ENCODE data around the gene PHF21A.
"Not testable (repeated sequence)": the region's sequence is repeated elsewhere in the genome, so short reads cannot be mapped to it uniquely, and the experiment has no call there.

PHF21A gene

DNA sequence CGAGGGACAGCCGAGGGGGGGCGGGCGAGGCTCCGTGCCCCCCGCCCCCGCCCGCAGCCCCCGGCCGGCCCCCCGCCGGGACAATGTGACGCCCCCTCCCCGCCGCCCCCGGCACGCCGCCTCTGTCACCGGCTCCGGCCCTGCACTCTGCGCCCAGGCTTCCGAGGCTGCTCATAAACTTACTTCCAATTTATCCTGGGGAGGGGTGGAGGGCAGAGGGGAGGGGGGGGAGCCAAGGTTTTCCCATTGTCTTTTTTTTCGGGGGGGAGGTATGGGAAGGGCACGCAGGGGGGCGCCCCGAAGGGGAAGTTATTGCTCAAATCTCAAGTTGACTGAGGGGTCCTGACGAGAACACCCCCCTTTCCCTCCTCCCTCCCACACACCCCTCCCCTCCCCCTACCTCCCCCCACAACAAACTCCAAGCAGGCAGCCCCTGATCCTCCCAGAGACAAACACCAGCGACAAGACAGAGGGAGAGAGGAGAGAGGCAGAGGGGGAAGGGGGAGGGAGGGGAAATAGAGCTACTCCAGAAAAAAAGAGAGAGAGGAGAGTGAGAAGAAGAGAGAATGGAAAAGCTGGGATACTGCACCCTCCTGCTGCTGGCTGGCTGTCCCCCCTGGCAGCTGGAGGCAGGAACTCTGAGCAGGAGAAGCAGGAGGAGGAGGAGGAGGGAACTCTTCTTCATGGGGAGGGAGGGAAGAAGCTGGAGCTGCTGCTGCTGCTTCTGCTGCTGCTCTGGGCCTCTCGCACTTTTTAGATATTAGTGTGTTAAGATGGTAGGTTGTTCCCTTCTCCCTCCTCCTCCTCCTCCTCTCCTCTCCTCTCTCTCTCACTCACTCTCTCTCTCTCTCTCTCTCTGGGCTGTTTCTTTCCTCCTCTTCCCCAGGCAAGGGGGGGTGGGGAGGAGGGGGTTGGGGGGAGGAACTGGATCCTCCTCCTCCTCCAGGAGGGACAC is 631 bp downstream of the PHF21A start:
- DNase-seq (ENCODE audit: low read depth in 2 of 2): peak in 1 of 2 experiments; percentile 65

DNA sequence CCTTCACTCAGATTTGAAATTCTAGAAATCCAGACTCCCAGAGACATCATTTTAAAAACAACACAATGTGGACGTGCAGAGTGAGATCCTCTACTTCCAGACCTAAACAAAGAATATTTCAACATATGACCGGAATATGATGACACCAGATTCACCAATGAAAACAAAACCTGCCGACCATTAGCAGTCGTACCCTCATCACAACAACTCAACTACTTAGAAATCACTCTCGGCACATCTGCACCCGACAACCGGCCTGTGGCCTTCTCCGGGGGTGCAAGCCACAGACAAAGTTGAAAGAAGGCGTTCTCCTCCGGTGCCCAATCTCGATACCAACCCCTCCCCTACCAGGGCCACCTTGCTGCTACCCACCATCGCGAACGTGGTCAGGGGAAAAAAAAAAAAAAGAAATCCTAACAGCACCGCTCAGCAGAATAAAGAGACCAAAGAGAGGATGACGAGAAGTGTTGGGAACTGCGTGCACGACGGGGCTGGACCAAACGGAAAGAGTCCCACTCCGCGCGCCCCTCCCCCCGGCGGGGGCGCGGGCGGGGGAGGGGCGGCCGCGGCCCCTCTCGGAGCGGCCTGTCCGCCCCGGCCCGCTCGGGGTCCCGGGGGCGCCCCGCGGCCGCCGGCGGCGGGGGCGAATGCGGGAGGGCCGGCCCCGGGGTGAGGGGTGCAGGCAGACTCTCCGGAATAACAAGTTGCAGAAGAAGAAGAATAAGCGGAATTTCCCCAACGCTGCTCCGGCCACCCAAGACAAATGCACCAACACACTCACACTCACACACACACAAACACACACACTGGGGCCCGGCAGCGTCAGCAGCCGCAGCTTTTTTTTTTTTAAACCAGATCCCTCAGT is 1.7 kb downstream of the PHF21A start:
- DNase-seq (ENCODE audit: low read depth in 2 of 2): peak; percentile 38 to 44

DNA sequence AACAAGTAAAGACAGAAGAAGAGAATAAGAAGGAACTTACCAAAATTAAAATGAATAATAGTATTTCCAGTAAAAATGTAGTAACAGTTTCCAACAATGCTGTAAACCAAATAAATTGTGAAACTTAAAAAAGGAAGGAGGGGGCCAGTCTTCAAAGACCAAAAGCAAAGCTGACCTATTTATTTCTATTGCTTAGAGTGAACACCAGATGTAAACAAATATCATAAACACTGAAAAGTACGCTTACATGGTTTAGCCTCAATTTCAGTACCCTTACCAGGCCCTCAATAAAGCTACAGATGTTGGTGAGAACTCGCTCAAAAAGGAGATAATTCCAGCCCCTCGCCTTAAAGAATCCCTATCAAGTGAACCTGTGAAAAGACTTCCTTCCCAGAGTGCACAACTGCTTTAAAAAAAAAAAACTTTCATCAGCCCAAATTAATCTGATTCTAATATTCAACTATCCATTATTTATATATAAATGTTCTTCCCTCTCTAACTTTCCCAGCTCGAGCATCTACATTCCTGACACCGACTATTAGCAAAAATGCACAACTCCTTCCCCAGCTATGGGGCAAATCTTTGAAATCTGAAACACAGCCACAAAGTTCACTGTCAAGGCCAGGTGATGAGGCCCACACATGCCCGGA is 2.4 kb downstream of the PHF21A start:
- DNase-seq (ENCODE audit: low read depth in 2 of 2): no peak

DNA sequence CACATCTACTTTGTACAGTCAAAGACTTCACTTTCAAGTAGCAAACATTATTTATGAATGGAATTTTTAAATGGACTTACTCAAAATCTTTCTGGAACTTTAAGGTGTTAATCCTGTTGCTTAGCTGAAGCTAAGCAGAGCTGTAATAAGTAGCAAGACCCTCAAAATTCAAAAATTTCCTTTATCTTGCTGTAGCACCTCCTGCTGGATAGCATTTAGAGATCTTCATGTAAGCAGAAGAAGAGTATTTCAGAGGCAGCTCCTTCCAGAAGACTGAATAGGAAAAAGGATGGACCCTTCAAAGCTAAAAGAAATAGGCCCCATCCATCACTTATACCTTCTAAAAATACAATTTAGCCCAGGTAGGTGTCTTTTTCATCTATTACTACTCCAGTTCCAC is 3.4 kb downstream of the PHF21A start:
- no peak for DNase-seq (ENCODE audit: low read depth in 2 of 2)

DNA sequence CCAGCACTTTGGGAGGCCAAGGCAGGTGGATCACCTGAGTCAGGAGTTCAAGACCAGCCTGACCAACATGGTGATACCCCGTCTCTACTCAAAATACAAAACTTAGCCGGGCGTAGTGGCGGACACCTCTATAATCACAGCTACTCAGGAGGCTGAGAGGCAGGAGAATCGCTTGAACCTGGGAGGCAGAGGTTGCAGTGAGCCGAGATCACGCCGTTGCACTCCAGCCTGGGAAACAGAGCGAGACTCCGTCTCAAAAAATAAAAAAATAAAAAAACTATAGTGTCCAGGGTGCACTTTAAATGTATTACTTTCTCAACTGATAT is 4.6 kb downstream of the PHF21A start:
- DNase-seq (ENCODE audit: low read depth in 2 of 2): not testable (repeated sequence)

DNA sequence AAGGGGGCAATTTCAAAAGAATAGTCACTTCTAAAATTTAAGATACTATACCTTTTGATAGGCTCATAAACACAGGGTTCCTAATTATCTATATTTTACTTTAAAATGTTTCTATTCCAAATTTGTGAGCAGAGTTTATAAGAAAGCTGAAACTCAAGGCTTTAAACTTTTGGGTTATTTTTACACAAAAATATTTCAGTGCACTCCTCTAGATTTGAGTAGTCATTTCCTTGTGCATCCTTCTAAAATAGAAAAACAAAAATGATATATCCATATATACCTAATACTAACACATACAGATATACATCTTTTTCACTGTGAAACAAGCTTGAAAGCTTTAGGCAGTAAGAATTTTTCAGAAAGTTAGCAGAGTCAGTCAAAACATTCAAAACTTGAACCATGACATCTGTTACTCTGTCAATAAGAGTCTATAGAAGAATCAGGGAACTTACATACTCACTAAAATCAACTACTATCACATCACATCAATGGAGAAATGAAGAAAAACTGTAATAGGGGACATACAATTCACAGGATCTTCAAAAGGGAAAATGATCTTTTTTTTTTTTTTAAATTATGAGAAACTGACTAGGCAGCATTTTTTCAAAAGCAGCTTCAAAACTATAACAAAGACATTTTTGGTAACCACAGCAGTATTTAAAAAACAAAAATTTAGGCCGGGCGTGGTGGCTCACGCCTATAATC is 5.1 kb downstream of the PHF21A start:
- no peak for DNase-seq (ENCODE audit: low read depth in 2 of 2)

DNA sequence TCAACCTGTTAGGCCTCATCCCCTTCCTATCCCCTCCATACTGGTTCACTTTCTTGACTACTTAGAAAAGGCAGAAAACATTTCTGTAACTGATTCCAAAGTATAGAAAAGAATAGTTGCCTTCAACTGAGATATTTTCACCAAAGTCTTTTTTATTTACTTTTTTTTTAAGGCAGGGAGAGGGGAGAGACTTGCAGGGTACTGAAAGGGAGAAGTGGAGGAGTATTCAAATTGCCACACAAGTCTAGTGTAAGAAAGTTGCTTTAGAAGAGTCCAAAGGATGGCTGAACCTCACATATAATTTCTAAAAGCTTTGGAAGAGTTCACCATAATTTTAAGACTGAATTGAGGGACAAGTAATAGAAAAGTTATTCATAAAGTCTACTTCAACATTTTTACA is 6.3 kb downstream of the PHF21A start:
- no peak for DNase-seq (ENCODE audit: low read depth in 2 of 2)

DNA sequence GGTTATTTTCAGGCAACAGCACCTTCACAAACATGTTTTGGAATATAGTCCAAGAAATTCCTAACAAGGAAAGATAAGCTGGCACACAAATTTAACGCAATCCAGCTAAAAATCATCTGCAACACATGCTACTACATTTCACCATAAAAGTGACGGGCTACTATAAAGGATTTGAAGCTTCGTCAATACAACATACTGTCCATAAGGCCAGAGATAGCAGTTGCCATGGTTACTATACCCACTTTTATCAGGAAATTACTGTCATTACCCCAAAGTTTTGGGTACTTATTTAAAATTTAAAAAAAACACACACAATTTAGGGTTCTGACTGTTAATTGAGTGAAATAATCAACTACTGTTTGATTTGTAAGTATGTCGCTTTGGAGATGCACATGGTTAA is 6.9 kb downstream of the PHF21A start:
- DNase-seq (ENCODE audit: low read depth in 2 of 2): no peak

DNA sequence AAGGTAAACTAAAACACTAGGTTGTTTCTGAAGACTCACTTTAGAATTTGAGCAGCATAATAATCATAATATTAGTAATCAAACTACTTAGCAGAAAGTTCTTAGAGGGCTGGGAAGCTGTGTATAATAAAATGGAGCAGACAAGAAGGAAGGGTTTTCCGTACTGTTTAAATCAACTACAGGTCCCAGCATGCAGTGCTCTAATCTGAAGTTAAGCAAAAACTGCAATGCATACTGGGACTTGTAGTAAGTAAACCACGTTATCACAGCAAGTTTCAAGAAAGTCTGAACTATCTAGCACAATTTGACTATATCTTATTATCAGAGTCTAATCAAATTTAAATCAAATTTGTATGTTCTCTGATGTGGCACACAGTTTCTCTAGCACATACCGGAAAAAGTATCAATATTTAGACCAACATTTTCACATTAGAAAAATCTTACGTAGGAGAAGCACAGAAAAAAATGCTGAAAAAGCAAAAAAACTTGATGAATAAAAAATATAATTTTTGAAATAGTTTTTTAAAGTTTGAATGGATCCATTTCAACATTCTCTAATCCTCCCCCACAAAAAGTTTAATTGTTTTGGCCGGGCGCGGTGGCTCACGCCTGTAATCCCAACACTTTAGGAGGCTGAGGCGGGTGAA is 8.2 kb downstream of the PHF21A start:
- no peak for DNase-seq (ENCODE audit: low read depth in 2 of 2)

DNA sequence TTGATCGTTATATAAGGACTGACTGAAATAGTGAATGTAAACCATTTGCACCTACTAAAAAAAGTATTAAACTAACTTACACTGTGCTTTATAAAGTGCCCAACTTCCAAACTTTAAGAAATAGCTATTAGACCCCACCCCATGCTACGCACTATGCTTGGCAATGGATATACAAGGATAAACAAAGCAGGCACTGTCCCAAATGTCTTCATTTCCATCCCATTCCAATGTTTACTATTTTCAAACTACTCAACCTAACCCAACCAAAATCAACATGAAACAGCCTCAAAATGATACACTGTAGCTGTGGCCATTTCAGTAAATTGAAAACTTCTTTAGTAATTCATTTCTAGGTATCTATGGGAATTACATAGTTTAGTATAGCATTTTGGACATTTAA is 12.5 kb downstream of the PHF21A start:
- no peak for DNase-seq (ENCODE audit: low read depth in 2 of 2)

DNA sequence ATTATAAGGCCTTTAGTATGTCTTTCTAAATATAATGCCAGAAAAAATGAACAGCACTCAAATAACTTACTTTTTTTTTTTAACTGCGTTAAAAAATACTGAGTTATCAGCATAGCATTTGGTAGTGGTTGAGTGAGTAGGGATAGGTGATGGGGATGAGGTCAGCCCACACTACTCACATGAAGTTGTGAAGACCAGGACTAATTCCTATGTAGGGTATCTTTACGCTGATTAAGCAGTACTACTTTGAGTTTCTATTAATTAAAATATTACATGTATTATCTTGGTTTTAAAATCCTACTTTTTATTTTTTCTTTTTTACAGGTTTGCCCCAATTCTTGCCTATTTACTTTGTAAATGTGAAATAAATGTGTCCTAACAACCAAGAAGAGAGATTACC is 13.5 kb downstream of the PHF21A start:
- no peak for DNase-seq (ENCODE audit: low read depth in 2 of 2)

DNA sequence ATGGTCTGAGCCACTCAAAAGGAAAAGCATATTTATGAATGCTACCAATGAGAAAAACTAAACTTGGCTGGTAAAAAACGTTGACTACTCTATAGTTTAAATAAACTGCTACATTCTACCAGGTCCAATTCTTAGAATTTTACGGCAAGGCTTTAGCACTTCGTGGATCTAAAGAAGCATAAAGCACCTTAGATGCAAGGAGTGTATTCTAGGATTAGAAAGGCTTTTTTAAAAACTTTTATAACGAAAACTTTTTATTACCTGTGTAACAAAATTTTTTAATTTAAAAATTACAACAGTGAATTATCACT is 13.9 kb downstream of the PHF21A start:
- DNase-seq (ENCODE audit: low read depth in 2 of 2): no peak

DNA sequence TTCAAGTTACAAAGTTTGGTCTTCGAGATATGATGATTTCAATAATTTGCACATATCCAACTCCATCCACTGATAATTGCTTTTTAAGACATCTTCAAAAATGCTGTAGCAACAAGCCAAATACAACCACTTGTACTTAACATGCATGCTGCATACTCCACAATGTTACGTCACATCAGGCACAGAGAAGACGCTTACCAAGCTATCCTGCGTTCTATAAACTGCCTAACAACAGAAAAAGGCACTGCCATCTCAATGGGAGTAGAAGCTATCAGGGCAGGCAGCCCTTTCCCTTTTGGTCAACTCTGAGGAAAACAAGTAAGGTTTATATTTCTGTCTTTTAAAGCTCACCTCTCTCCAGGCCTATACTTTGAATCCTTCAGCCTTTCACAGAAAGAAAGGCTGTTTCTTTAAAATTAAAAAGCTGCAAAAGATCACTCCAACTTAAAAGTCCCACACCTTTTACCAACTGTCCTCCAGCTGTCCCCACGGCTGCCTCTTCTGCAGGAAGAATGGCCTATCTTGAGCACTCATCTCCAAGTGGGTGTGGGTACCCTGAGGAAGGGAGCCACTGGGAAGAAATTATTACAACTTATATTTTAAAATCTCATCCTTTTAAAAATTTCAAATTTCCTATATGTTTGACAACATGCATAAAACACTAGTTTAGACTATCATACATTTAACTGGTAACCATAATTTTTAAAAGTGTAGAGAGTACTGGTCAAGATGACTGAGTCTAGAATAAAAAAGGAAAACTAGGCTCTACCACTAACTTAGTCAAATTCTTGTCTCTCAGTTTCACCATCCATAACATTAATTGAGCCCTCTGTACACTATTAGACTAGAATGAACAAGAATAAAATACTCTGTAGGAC is 14.5 kb downstream of the PHF21A start:
- DNase-seq (ENCODE audit: low read depth in 2 of 2): no peak

DNA sequence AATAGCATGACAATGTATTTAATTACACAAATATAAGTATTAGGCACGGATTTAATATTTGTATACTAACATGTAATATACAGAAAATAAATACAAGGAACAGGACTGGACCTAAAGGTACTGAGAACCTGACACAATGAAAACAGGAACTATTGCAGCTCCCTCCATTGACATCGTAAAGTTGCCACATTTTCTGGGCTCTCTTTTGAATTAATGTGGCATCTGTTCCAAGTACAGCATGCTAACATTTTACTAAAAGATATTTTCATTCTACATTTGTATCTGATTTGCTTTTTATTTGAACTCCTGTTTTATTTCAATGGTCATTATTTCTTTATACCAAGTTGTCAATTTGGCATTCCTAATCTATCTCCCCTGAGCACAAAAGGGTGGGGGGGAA is 15.3 kb downstream of the PHF21A start:
- DNase-seq (ENCODE audit: low read depth in 2 of 2): no peak

DNA sequence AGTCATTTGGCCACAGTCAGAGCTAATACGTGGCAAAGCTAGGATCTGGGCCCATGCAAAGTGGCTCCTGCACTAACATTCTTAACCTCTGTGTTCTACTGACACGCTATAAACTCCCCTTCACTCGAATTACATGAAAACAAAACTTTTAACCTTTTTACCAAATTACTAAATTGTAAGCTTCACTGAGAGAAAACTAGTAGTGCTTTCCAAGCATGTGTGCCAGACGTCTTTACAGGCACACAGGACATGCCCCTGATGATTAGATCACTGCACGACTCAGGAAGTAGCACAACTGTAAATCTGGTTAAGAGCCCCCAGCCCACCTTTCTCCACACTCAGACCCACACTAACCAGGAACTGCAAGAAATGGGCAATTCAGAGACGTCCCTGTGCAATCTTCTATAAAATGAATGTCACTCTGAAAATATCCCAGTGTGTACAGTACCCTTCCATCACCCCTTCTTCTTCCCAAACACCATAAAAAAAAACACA is 16.1 kb downstream of the PHF21A start:
- no peak for DNase-seq (ENCODE audit: low read depth in 2 of 2)

DNA sequence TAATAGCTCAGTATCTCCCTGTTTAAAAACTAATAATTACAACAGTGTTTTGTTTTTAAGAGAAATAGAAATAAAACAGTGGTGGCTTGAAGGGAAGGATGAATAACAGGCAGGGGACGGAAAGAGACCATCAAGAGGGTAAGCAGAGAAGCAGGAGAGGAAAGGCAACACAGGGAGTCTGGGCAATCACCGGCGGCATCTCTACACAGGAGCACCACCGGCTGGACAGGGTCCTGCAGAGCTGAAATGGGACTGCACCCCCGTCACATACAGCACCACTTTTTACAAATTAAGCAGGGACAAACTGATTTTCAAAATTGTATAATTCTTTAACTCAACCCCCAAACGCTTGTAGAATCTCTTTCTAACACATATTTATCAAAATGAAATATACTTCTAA is 18.4 kb downstream of the PHF21A start:
- DNase-seq (ENCODE audit: low read depth in 2 of 2): no peak

DNA sequence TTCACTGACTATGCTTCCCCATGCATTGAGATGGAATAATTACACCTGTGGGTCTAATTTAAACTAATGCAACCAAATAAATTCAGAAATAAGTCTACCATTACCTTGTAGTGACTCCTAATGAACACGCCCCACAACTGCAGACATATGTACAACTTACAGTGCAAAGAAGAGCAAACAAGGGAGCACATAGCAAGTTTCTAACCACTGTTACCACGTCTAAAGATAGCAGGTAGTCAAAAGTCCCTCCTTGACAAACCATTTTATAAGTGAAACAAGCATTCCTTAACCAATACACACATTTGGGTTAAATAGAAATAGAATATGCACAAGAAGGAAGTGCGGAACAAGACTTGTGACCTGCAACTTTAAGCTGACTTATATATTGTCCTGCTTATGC is 20.6 kb downstream of the PHF21A start:
- DNase-seq (ENCODE audit: low read depth in 2 of 2): no peak

DNA sequence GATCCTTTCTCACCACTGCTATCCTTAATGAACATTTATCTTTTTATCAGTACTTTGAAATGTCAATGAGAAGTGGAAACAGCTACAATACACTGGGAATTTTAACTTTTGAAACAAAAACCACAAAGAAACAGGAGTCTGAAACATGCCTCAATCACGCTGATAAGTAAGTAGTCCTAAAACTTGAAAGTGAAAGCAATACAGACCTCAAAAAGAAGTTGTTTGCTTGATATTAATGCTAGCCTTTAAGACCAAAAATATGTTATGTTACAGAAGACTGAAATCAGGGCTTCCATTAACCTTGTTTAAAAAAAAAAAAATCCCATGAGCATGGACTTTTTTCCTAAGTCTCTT is 21.3 kb downstream of the PHF21A start:
- DNase-seq (ENCODE audit: low read depth in 2 of 2): no peak

DNA sequence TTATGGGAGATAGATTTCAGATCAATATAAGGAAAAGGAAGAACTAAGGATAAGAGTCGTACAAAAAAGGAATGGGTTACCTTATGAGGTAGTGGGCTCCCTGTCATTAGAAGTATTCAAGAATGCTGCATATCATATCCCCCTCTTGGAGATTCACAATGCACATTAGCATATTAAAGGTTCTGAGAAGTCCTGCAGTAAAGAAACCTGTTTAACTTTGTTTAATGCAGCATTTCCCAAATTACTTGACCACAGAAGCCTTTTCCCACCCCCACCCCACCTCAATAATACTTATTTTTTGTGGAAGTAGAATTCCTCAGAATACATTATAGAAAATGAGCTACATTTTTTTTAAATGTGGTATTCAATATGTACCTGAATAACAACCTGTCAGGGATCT is 30.9 kb downstream of the PHF21A start:
- no peak for DNase-seq (ENCODE audit: low read depth in 2 of 2)

DNA sequence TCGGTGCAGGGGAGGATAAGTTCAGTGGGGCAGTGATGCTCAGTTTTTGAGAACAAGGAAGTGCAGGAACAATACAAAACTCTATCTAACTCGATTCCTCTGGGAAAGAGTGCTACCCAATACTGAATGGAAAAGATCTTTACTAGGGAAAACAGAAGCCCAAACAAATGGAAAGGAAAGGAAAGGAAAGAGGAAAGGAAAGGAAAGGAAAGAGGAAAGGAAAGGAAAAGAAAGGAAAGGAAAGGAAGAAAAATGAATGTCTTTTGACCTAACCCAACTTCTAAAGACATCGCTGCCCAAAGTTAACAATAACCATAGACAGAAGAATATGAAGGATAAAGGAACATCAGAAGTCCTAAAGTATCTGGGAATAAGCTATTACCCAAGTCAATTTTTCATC is 41.6 kb downstream of the PHF21A start:
- DNase-seq (ENCODE audit: low read depth in 2 of 2): no peak
